Left forelimb (tissue), 1 donor: ENCODE data around the gene AOC2.
"Not testable (repeated sequence)": the region's sequence is repeated elsewhere in the genome, so short reads cannot be mapped to it uniquely, and the experiment has no call there.

Experiments used
- DNase-seq: peaks from one replicate; pipeline ENCODE4 v3.0.0-alpha.2; 2018; ENCODE audit warnings: low spot score

AOC2 gene

GRCh38 chr17:42832934-42833766 lies 11.2 kb upstream of the AOC2 start, which contains the start of gene PSME3:
Gene PSME3, plus strand, starts transcription at chr17:42833397. Its CDS starts 235 bp downstream, at chr17:42833632.
- DNase-seq: peak; percentile 93

- DNase-seq: no peak
Observed at GRCh38 chr17:42833767-42834422, 10.5 kb upstream of the AOC2 start.

DNA sequence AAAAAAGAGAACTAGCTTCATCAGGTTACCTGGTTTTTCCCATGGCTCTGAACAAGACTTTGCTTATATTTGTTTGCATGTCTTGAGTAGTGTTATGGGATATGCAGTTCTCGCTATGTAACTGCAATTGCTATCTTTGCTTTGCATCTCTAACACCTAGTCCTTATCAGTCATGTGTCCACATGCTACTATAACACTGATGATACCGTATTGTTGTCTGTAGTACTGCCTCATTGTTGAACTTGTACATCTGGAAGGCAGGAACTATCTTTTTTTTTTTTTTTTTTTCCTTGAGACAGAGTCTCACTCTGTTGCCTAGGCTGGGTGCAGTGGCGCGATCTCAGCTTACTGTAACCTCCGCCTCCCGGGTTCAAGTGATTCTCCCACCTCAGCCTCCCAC lies 8.6 kb upstream of the AOC2 start:
- no peak for DNase-seq

DNA sequence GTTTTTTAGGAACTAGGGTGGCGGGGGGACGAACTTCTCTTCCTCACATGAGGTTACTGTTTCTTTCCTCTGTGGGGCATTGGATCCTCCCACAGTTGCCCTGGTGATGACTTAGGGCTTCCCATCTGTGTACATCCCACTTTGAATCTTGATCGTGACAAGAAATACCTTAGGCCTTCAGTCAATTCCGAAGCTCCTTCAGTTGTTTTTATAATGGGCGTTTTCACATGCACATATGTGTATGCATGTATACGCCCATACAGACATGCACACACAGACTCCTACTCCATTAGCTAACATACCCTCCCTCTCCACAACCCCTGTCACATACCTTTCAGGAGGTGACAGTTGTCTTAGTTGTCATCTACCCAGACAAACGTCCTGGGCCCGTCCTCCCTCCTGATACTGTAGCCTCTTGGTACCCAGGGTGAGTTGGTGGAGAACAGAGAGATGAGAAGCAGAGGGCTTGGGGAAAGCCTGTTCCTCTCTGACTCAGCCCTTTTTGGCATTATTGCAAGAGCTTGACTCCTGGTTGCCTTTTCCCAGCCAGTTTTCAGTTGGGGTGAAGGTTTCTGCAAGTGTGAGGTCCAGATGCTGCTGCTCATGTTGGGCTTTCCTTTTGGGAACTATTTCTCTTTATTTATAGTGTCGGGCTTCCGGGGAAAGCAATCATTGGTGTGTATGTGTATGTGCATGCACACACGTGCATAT lies 2.2 kb upstream of the AOC2 start:
- DNase-seq: no peak

DNA sequence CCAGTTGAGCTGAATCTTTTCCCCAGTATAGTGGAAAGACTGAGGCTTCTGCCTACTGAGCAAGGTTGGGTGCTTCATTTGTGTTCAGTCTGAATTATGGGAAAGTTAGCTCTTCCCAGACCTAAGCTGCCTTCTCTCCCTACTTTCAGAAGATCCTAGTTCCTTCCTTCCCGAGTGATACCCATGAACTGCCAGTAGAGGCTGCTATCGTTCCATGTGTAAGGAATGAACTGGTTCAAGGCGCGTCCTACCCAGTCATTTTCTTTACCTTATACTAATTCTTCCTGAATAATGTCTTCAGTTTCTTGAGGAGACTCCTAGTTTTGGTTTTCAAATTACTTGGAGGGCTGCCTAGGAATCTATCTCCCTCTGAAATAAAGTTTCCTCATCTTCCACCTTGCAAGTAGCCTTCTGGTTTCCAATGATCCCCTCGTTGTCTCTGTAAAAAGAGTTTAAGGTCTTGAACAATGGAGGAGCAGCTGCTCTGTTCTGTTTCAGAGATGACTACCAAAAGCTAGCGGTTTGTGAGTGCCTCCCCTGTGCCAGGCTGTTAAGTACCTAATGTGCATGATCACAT lies 934 bp upstream of the AOC2 start:
- DNase-seq: no peak

- DNase-seq: no peak
Observed at GRCh38 chr17:42844761-42845555, 578 bp downstream of the AOC2 start.

DNA sequence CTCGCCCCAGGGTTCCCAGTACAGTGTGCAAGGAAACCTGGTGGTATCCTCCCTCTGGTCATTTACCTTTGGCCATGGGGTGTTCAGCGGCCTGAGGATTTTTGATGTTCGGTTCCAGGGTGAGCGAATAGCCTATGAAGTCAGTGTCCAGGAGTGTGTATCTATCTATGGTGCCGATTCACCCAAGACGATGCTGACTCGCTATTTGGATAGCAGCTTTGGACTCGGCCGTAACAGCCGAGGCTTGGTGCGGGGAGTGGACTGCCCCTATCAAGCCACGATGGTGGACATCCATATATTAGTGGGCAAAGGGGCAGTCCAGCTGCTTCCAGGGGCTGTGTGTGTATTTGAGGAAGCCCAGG lies 1.2 kb downstream of the AOC2 start:
- no peak for DNase-seq

DNA sequence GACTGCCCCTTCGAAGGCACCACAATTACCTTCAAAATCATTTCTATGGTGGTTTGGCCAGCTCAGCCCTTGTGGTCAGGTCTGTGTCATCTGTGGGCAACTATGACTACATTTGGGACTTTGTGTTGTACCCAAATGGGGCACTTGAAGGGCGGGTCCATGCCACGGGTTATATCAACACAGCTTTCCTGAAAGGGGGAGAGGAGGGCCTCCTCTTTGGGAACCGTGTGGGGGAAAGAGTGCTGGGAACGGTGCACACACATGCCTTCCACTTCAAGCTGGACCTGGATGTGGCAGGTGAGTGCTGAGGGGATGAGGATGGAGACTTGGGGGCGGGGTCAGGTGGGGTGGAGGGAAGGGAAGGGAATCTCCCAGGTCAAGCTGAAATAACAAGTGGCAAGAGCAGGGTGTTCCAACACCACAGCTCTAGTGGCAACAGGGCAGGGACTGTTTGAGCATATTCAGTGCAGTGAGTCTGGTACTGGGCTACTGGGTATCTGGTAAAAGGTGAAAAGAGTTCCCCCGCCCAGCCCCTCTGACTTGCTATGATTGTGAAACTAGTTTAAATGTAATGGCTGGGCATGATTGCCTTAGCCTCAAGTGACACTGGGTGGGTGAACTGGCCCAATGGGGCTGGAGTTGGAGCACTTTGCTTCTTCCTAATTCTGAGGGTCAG lies 1.7 kb downstream of the AOC2 start:
- no peak for DNase-seq

- DNase-seq: no peak
Observed at GRCh38 chr17:42846594-42847280, 2.4 kb downstream of the AOC2 start.

DNA sequence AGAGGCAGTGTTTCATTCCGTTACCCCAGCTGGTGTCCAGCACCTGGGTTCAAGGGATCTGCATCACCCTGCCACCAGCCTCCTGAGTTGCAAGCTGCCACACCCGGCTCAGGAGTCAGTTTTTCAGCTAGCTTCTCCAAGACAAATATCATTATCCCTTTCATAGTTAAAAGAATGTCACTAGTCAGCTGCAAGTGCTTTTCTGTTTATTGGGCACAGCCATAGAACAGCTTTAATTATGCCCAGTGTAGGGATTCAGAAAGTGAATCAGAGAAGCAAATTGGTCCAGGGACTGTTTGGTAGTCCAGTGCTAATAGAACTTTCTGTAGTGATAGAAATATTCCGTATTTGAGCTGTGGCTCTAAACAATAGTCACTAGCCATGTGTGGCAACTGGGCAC lies 3.7 kb downstream of the AOC2 start:
- no peak for DNase-seq

DNA sequence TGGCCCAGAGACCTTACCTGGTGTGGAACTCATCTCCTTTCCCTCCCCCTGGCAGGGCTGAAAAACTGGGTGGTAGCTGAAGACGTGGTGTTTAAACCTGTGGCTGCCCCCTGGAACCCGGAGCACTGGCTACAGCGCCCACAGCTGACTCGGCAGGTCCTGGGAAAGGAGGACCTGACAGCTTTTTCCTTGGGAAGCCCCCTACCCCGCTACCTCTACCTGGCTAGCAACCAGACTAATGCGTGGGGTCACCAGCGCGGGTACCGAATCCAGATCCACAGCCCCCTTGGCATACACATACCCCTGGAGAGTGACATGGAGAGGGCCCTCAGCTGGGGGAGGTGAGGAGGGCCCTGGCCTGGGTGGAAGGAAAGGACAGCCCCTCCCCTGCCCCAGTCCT lies 4.7 kb downstream of the AOC2 start:
- no peak for DNase-seq

GRCh38 chr17:42849451-42850181 lies 5.2 kb downstream of the AOC2 start:
- DNase-seq: no peak

GRCh38 chr17:42850954-42851353 lies 6.6 kb downstream of the AOC2 start, which contains the start of gene AOC3:
Gene AOC3, plus strand, starts transcription at chr17:42851199. Its CDS starts 145 bp downstream, at chr17:42851344.
- no peak for DNase-seq

DNA sequence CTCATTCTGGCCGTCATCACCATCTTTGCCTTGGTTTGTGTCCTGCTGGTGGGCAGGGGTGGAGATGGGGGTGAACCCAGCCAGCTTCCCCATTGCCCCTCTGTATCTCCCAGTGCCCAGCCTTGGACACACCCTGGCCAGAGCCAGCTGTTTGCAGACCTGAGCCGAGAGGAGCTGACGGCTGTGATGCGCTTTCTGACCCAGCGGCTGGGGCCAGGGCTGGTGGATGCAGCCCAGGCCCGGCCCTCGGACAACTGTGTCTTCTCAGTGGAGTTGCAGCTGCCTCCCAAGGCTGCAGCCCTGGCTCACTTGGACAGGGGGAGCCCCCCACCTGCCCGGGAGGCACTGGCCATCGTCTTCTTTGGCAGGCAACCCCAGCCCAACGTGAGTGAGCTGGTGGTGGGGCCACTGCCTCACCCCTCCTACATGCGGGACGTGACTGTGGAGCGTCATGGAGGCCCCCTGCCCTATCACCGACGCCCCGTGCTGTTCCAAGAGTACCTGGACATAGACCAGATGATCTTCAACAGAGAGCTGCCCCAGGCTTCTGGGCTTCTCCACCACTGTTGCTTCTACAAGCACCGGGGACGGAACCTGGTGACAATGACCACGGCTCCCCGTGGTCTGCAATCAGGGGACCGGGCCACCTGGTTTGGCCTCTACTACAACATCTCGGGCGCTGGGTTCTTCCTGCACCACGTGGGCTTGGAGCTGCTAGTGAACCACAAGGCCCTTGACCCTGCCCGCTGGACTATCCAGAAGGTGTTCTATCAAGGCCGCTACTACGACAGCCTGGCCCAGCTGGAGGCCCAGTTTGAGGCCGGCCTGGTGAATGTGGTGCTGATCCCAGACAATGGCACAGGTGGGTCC lies 7.2 kb downstream of the AOC2 start:
- not testable (repeated sequence) for DNase-seq

- no peak for DNase-seq
Observed at GRCh38 chr17:42852351-42852750, 8.0 kb downstream of the AOC2 start.

DNA sequence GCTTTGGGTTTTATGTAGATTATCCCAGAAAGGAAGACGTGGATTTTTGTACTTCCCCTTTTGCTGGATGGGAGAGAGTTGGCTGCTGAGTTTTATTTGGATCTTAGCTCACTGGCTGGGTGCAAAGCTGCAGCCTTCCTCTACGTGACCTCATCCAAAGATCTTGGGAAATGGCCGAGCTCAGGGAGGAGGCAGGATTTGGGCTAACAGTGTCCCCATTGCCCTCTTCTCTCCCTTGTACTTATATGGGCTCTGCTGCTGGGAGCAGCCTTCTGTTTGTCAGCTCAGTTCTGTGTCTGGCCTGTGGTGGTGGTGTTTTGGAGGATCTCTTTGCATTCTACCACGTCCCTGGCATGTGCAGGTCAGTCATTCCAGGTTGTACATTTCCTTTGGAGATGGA lies 8.6 kb downstream of the AOC2 start:
- DNase-seq: no peak

GRCh38 chr17:42853597-42853967 lies 9.2 kb downstream of the AOC2 start:
- no peak for DNase-seq

DNA sequence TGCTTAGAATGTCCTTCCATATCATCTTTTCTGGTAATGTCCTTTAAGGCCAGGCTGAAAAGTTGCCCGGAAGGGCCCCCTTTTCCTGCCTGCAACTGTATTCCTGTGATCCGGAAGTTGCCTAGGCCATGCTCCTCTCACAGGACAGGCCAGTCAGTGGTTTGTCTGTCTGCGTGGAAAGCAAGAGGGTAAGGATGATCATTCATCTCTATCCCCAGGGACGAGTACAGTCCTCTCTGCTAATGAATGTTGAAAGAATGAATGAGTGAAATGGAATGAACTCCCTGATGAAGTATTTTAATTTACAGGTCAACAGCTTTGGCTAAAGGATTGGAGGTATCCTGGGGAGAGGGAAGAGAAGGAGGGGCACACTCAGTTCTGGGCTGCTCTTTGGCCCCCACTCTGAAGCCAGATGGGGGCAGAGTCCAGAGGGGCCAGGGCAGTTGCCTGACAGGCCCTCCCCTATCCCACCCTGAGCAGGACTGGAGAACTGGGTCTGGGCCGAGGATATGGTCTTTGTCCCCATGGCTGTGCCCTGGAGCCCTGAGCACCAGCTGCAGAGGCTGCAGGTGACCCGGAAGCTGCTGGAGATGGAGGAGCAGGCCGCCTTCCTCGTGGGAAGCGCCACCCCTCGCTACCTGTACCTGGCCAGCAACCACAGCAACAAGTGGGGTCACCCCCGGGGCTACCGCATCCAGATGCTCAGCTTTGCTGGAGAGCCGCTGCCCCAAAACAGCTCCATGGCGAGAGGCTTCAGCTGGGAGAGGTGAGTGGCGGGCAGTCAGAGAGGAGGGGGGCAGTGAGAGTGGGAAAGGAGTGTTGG lies 9.8 kb downstream of the AOC2 start:
- no peak for DNase-seq
